Right lobe of liver (tissue), 6 donors: ENCODE results near the gene TAS2R7. TPM values are rescaled to one million over a fixed set of nuclear protein-coding genes. Genes with fewer than 3 reads are reported as not detected.

ENCODE experiments used
- ATAC-seq, 4 donors: fragments of 200-7000 bp; cut with Tn5 transposase; one replicate each; pipeline ENCODE4 v1.9.1; 2020; ENCODE audit warnings: mild to moderate bottlenecking in 4 of 4, moderate library complexity in 4 of 4
- DNase-seq, 3 donors: peaks; one replicate each; pipeline ENCODE4 v3.0.0-alpha.2; 2020
- H3K27ac ChIP-seq, 3 donors: fragments of 200-600 bp; one replicate each; pipeline ENCODE4 v1.8.0; 2022
- H3K27me3 ChIP-seq, 2 donors: fragments of 200-600 bp; one replicate each; pipeline ENCODE4 v1.8.0; 2022
- H3K36me3 ChIP-seq, 4 donors: fragments of 200-600 bp; sonication (generic) in 1 of 4; one replicate each; pipeline versions ENCODE4 v1.5.1 to v1.8.0; 2017 to 2022; ENCODE audit warnings: control low read depth in 1 of 4
- H3K4me1 ChIP-seq, 4 donors: fragments of 200-600 bp; sonication (generic) in 1 of 4; one replicate each; pipeline versions ENCODE4 v1.5.1 to v1.8.0; 2017 to 2022; ENCODE audit warnings: control low read depth in 1 of 4
- H3K4me3 ChIP-seq, 3 donors: fragments of 200-600 bp; one replicate each; pipeline ENCODE4 v1.8.0; 2022
- H3K9me3 ChIP-seq, 4 donors: fragments of 200-600 bp; sonication (generic) in 1 of 4; one replicate each; pipeline versions ENCODE4 v1.5.1 to v1.8.0; 2017 to 2022; ENCODE audit warnings: control low read depth in 1 of 4
- POLR2A ChIP-seq: fragments of 450-650 bp; IDR thresholded peaks from one replicate; pipeline ENCODE4 v1.6.1; 2017; ENCODE audit warnings: antibody characterized with exemption, mild to moderate bottlenecking
- whole genome bisulfite sequencing: methylation state at CpG from one replicate; pipeline ENCODE4 v1.1.6; 2018; ENCODE audit warnings: low coverage, low lambda C conversion rate; ENCODE audit not compliant: insufficient coverage; ENCODE audit errors: missing lambda C conversion rate; 5-methylcytosine and 5-hydroxymethylcytosine counted together
- intact Hi-C, 2 donors: fragments of 100-400 bp; cut with DNase I; formaldehyde crosslinking; loops; one replicate each; pipeline versions ENCODE4 v1.11.2 to v1.14.1; 2022
- total RNA-seq, 6 experiments: library from RNA; depleted of rRNA in 2 of 6; stranded (reverse); fragments of >200 nt in 2 of 6; fragmentation: NEBNext Ultra II Directional in 3 of 6; extraction: Animal tissue kit (Norgen Biotek cat#: 25700) in 3 of 6; gene quantifications; one replicate each; pipeline versions ENCODE4 v1.1.0 to v1.2.4, GENCODE V29; 2016 to 2023
- TF ChIP-seq, protein P1 (sequence below), 4 donors: fragments of 200-600 bp in 3 of 4; fragments of 450-650 bp in 1 of 4; IDR thresholded peaks; one replicate each; pipeline versions ENCODE4 v1.5.1 to v1.8.0; 2016 to 2022; ENCODE audit warnings: antibody characterized with exemption in 4 of 4, mild to moderate bottlenecking in 2 of 4
- donor health status: DM: no; HTN: yes; CAD: no.
- donor health status: DM: no; HTN: no; CAD: no.
- donor health status: DM: no; HTN: no; CAD: no.
- donor health status: DM: no; HTN: yes; CAD: no.
- donor health status: DM: no; HTN: yes; CAD: no.

The TAS2R7 gene
- total RNA-seq, 6 experiments from 2014 or later: not detected

GRCh38 chr12:10842862-10843261 lies 40.4 kb upstream of the TAS2R7 start:
- DNase-seq (no peak), ATAC-seq (no peak)
- Histone ChIP-seq H3K27me3 (no peaks in the 10 kb centered on the region), H3K36me3 (no peaks in the 10 kb centered on the region), H3K9me3 (no peaks in the 10 kb centered on the region), H3K4me1 (no peaks in the 10 kb centered on the region), H3K27ac (no peak overlapping the region), H3K4me3 (no peak overlapping the region)
- TF ChIP-seq, protein P1, sequence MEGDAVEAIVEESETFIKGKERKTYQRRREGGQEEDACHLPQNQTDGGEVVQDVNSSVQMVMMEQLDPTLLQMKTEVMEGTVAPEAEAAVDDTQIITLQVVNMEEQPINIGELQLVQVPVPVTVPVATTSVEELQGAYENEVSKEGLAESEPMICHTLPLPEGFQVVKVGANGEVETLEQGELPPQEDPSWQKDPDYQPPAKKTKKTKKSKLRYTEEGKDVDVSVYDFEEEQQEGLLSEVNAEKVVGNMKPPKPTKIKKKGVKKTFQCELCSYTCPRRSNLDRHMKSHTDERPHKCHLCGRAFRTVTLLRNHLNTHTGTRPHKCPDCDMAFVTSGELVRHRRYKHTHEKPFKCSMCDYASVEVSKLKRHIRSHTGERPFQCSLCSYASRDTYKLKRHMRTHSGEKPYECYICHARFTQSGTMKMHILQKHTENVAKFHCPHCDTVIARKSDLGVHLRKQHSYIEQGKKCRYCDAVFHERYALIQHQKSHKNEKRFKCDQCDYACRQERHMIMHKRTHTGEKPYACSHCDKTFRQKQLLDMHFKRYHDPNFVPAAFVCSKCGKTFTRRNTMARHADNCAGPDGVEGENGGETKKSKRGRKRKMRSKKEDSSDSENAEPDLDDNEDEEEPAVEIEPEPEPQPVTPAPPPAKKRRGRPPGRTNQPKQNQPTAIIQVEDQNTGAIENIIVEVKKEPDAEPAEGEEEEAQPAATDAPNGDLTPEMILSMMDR (IDR thresholded peaks at IDR 0.05): no peak
- TF ChIP-seq POLR2A: no peak
- intact Hi-C loops: no loop called here
- 90% methylated on average over 2 of the region's 2 CpGs for WGBS

- 87% methylated on average over 3 of the region's 3 CpGs for WGBS
- TF ChIP-seq POLR2A: no peak
- TF ChIP-seq, protein P1 (IDR thresholded peaks at IDR 0.05): no peak
- intact Hi-C loops: no loop called here
Measured at GRCh38 chr12:10838461-10838860, 36.0 kb upstream of the TAS2R7 start.

DNA sequence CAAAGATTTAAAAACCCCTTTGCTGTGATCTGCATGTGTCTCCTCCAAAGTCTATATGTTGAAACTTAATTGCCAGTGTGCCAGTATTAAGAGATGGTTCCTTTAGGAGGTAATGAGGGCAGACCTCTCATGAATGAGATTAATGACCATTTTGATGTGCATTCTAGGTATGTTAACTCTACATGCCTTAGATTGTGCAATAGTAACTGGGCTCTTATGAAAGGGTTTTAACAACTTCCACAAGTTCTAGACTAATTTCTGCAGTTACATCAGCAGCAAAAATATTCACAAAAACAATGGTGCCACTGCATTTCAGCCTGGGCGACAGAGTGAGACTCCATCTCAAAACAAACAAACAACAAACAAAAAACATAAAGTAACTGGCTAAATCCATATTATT lies 27.6 kb upstream of the TAS2R7 start:
- Histone ChIP-seq H3K27ac (no peak overlapping the region), H3K4me3 (no peak overlapping the region), H3K27me3 (no peaks in the 10 kb centered on the region), H3K4me1 (no peaks in the 10 kb centered on the region), H3K36me3 (no peaks in the 10 kb centered on the region), H3K9me3 (no peaks in the 10 kb centered on the region)
- no peak for ATAC-seq
- intact Hi-C loops: no loop called here
- WGBS: 100% methylated on average over 1 of the region's 1 CpG
- DNase-seq: no peak
- TF ChIP-seq, protein P1 (IDR thresholded peaks at IDR 0.05): no peak
- no peak for TF ChIP-seq POLR2A

More at GRCh38 chr12:10838461-10838860, 36.0 kb upstream of the TAS2R7 start:
- no peak overlapping the region for H3K27ac ChIP-seq
- no peaks in the 10 kb centered on the region for H3K27me3 ChIP-seq
- H3K9me3 ChIP-seq: no peaks in the 10 kb centered on the region
- ATAC-seq (no peak), DNase-seq (no peak)
- no peaks in the 10 kb centered on the region for H3K4me1 ChIP-seq
- H3K36me3 ChIP-seq: no peaks in the 10 kb centered on the region
- H3K4me3 ChIP-seq: no peak overlapping the region

GRCh38 chr12:10826258-10826657 lies 23.8 kb upstream of the TAS2R7 start, which contains the start of gene TAS2R10:
Gene TAS2R10 (minus strand): TSS chr12:10826358. CDS start chr12:10826269, 89 bp downstream.
- Histone ChIP-seq H3K36me3 (no peaks in the 10 kb centered on the region), H3K4me3 (no peak within 1 kb of the TSS), H3K9me3 (no peaks in the 10 kb centered on the region), H3K27me3 (no peaks in the 10 kb centered on the region), H3K4me1 (no peaks in the 10 kb centered on the region), H3K27ac (no peak within 1 kb of the TSS)
- intact Hi-C loops: no loop called here
- 96% methylated on average over 3 of the region's 3 CpGs for WGBS
- TF ChIP-seq POLR2A: no peak
- TF ChIP-seq, protein P1 (IDR thresholded peaks at IDR 0.05): no peak
- ATAC-seq (no peak), DNase-seq (no peak)

DNA sequence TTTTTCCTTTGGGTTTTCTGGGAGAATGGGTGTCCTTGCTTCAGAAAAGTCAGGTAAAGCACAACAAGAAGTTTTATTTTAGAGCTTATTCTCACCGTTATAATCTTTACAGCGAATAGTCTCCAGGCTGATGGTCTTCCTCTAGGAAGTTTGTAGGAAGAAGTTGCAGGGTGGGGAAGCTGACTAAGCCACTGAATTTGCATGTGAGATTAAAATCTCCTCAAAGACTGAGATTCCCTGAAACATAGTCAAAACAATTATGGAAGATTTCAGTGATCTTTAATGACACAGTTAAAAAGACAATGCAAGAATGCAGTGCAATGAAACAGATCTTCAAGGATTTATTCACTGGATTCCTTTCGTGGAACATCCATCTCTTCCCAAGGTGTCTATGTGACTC lies 22.5 kb upstream of the TAS2R7 start:
- no peaks in the 10 kb centered on the region for H3K36me3 ChIP-seq
- no peak for ATAC-seq
- H3K4me3 ChIP-seq: no peak overlapping the region
- intact Hi-C loops: no loop called here
- TF ChIP-seq POLR2A: no peak
- no peak overlapping the region for H3K27ac ChIP-seq
- 84% methylated on average over 3 of the region's 3 CpGs for WGBS
- H3K9me3 ChIP-seq: no peaks in the 10 kb centered on the region
- no peaks in the 10 kb centered on the region for H3K27me3 ChIP-seq
- no peaks in the 10 kb centered on the region for H3K4me1 ChIP-seq
- DNase-seq: no peak
